BJ (cell line): ENCODE results near the gene GSX1. TPM values are rescaled to one million over a fixed set of nuclear protein-coding genes. Genes with fewer than 3 reads are reported as not detected.

Experiments used
- CTCF ChIA-PET: fragments of 350-600 bp; formaldehyde crosslinking; extraction: SDS; loops from one replicate; lab custom pipeline; 2021; ENCODE audit warnings: antibody characterized with exemption, inconsistent platforms; lab: Yijun Ruan, JAX
- POLR2A ChIA-PET: fragments of 300-600 bp; sonication (Branson Sonifier 250); formaldehyde crosslinking; extraction: SDS; loops from one replicate; lab custom pipeline; 2021; ENCODE audit warnings: antibody characterized with exemption; lab: Charles Lee
- DNase-seq: peaks from one replicate; pipeline ENCODE4 v3.0.0-alpha.2; 2011; ENCODE audit warnings: low read depth
- H3K27me3 ChIP-seq: 2 replicates; pipeline ENCODE4 v1.6.0; 2011; ENCODE audit warnings: low read length; ENCODE audit not compliant: control insufficient read depth, insufficient read depth
- H3K36me3 ChIP-seq: 2 replicates; pipeline ENCODE4 v1.5.1; 2011; ENCODE audit warnings: low read length; ENCODE audit not compliant: control insufficient read depth, insufficient read depth
- H3K4me3 ChIP-seq: 2 replicates; pipeline ENCODE4 v1.5.1; 2011; ENCODE audit warnings: low read depth, mild to moderate bottlenecking, control low read depth, low read length
- polyA plus RNA-seq: library from polyadenylated mRNA; depleted of rRNA; stranded (reverse); fragments of >200 nt; gene quantifications from 2 replicates; pipeline ENCODE4 v1.2.3, GENCODE V29; 2011
- TF ChIP-seq, protein P1 (sequence below): IDR thresholded peaks from 2 replicates; pipeline ENCODE4 v1.5.1; 2011; ENCODE audit warnings: low read depth, mild to moderate bottlenecking, control low read depth, inconsistent platforms, low read length, moderate library complexity; ENCODE audit not compliant: insufficient read depth

Gene GSX1
- polyA plus RNA-seq, 1 experiment = not detected

- no peaks in the 10 kb centered on the region for H3K36me3 ChIP-seq
- H3K27me3 ChIP-seq = peaks cover 80% of the 10 kb centered on the region
- CTCF ChIA-PET = no interaction called here
- DNase-seq = no peak
- POLR2A ChIA-PET = no interaction called here
- H3K4me3 ChIP-seq = no peak overlapping the region
- TF ChIP-seq, protein P1, sequence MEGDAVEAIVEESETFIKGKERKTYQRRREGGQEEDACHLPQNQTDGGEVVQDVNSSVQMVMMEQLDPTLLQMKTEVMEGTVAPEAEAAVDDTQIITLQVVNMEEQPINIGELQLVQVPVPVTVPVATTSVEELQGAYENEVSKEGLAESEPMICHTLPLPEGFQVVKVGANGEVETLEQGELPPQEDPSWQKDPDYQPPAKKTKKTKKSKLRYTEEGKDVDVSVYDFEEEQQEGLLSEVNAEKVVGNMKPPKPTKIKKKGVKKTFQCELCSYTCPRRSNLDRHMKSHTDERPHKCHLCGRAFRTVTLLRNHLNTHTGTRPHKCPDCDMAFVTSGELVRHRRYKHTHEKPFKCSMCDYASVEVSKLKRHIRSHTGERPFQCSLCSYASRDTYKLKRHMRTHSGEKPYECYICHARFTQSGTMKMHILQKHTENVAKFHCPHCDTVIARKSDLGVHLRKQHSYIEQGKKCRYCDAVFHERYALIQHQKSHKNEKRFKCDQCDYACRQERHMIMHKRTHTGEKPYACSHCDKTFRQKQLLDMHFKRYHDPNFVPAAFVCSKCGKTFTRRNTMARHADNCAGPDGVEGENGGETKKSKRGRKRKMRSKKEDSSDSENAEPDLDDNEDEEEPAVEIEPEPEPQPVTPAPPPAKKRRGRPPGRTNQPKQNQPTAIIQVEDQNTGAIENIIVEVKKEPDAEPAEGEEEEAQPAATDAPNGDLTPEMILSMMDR = no peak
Measured at GRCh38 chr13:27793507-27794367, 1.5 kb downstream of the GSX1 start.

- POLR2A ChIA-PET = no interaction called here
Measured at GRCh38 chr13:27794368-27794691, 2.0 kb downstream of the GSX1 start.

DNA sequence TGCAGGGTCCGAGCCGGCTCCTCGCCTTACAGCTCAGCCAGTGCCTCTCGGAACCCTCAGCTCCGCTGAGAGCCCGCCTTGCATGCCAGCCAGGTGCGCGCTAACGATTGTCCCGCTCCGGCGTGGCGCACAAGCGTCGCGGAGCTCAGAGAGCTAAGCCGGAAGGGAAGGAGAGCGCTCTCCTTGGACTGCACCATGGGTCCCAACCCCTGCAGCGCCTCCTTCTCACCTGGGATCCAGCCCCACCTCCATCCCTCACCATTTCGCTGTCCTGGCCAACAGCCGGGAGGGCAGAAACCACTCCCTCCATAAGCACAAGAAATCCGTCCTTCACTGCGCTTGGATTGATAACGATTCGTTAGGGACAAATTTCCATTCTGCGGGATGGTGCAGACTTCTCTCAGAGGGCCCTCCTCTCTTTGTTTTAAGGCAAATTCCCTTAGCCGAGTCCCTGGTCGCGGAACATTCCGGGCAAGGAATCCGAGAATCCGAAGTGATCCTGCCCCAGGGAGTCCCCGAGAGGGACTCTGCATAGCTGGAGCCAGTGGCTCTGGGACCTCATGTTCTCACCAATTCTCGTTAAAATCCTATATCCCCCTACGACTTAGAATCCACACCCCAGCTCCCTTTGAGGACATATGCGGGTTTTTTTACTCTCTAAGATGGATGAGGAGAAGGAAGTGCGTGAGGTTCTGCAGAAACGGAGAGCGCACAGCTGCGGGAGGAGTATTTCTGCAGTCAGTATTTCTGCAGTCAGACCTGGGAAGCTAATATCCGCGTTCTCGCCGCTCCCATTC, 2.8 kb downstream of the GSX1 start:
- TF ChIP-seq, protein P1 = no peak
- H3K27me3 ChIP-seq = peaks cover 72% of the 10 kb centered on the region
- no peak for DNase-seq
- ChIA-PET CTCF (no interaction called here), POLR2A (no interaction called here)
- no peaks in the 10 kb centered on the region for H3K36me3 ChIP-seq
- H3K4me3 ChIP-seq = no peak overlapping the region

More at GRCh38 chr13:27794368-27794691, 2.0 kb downstream of the GSX1 start:
- CTCF ChIA-PET = no interaction called here
- no peak for DNase-seq
- H3K27me3 ChIP-seq = peaks cover 75% of the 10 kb centered on the region
- no peak overlapping the region for H3K4me3 ChIP-seq
- H3K36me3 ChIP-seq = no peaks in the 10 kb centered on the region
- TF ChIP-seq, protein P1 = no peak

- CTCF ChIA-PET = interaction anchor here (1.1 kb wide), 1 partner anchor 13 kb away, joined by 3 read pairs; no protein-coding TSS in a partner anchor
- Histone ChIP-seq H3K27me3 (peaks cover 70% of the 10 kb centered on the region), H3K4me3 (no peak overlapping the region), H3K36me3 (no peaks in the 10 kb centered on the region)
- no peak for DNase-seq
- POLR2A ChIA-PET = no interaction called here
- TF ChIP-seq, protein P1 = no peak
Measured at GRCh38 chr13:27795718-27796019, 3.4 kb downstream of the GSX1 start.

- no peak for DNase-seq
- CTCF ChIA-PET = interaction anchor here (1.0 to 1.9 kb wide), 3 partner anchors 14 to 34 kb away, joined by 3 to 7 read pairs (median 5); no protein-coding TSS in a partner anchor
- TF ChIP-seq, protein P1 = no peak
- no peaks in the 10 kb centered on the region for H3K36me3 ChIP-seq
- H3K4me3 ChIP-seq = no peak overlapping the region
- H3K27me3 ChIP-seq = peaks cover 60% of the 10 kb centered on the region
- POLR2A ChIA-PET = no interaction called here
Measured at GRCh38 chr13:27796544-27797227, 4.4 kb downstream of the GSX1 start.
